Measurements from ENCODE around the gene BEND5.

BEND5 gene

DNA sequence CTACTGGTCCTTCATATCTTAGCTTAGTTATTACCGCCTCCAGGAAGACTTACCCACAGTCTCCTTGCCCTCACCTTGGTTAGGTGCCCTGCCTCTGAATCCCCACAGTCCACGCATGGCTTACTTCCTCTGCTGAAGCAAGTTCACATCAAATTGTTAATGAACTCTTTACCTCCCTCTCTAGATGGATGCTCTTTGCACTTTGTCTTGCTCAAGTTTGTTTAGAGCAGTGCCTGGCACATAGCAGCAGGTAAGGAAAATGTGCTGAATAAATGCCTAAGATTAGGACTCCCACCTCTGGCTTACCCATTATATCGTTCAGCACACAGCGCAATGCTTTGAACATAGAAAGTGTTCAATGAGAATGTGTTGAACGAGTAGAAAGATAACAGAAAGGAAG lies 90.5 kb downstream of the BEND5 start:
- H3K4me3 ChIP-seq (ENCODE audit: low read length) = no peak overlapping the region
- no peak for DNase-seq (ENCODE audit: low read depth)
- TF ChIP-seq, protein P1, sequence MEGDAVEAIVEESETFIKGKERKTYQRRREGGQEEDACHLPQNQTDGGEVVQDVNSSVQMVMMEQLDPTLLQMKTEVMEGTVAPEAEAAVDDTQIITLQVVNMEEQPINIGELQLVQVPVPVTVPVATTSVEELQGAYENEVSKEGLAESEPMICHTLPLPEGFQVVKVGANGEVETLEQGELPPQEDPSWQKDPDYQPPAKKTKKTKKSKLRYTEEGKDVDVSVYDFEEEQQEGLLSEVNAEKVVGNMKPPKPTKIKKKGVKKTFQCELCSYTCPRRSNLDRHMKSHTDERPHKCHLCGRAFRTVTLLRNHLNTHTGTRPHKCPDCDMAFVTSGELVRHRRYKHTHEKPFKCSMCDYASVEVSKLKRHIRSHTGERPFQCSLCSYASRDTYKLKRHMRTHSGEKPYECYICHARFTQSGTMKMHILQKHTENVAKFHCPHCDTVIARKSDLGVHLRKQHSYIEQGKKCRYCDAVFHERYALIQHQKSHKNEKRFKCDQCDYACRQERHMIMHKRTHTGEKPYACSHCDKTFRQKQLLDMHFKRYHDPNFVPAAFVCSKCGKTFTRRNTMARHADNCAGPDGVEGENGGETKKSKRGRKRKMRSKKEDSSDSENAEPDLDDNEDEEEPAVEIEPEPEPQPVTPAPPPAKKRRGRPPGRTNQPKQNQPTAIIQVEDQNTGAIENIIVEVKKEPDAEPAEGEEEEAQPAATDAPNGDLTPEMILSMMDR (conservative IDR thresholded peaks at IDR 0.05; ENCODE audit: low read depth, low read length) = no peak

GRCh38 chr1:48684381-48684780 lies 92.3 kb downstream of the BEND5 start:
- H3K4me3 ChIP-seq (ENCODE audit: low read length) = no peak overlapping the region
- TF ChIP-seq, protein P1 (conservative IDR thresholded peaks at IDR 0.05; ENCODE audit: low read depth, low read length) = no peak
- DNase-seq (ENCODE audit: low read depth) = no peak

DNA sequence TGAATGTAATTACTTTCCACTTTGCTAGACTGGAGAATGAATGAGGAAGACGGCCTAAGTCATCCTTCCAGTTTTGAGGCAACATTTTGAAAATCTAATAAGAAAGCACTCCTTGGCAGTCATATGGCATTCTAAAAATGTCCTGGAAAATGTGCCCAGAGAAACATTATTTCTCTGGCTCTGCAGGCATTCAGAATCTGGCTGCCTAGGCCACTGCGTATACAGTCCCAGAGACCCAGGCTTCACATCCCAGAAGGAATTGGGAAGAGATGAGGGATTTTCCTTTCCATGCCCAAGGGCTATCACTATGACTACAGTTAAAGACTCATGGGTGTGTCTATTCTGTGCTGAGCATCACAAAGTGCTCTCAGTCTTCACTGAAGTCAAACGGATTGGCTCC lies 92.9 kb downstream of the BEND5 start:
- DNase-seq (ENCODE audit: low read depth) = no peak
- TF ChIP-seq, protein P1 (conservative IDR thresholded peaks at IDR 0.05; ENCODE audit: low read depth, low read length) = no peak
- no peak overlapping the region for H3K4me3 ChIP-seq (ENCODE audit: low read length)

DNA sequence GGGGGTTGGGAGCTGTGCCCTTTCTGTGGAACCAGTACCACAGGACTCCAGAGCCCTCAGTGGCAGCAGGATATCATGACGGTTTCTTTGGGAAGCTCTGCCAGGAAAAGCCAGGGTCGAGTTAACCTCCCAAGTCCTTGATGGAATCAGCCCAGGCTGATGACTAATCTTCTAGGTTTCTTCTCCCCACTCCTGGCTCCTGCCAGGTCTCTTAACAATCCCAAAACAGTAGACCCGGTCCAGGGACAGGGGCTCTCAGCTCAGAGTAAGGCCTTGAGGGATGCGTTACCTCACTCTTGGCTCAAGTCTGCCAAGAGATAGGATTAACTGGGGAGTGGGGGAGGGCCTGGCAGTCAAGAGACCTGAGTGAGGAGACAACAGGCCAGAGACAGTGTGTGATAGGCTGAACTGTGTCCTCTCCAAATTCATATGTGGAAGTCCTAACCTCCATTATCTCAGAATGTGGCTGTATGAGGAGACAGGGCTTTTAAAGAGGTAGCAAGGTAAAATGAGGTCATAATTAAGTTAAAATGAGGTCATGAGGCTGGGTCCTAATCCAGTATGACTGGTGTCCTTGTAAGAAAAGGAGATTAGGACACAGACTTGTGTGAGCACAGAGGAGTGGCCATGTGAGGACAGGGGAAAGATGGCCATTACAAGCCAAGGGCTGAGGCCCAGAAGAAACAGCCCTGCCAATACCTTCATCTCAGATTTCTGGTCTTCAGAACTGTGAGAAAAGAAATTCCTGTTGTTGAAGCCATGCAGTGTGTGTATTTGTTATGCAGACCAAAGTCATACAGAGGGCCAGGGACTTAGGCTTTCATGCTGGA lies 95.0 kb downstream of the BEND5 start:
- TF ChIP-seq, protein P1 (conservative IDR thresholded peaks at IDR 0.05; ENCODE audit: low read depth, low read length) = no peak
- H3K4me3 ChIP-seq (ENCODE audit: low read length) = no peak overlapping the region
- no peak for DNase-seq (ENCODE audit: low read depth)

- DNase-seq (ENCODE audit: low read depth) = no peak
- TF ChIP-seq, protein P1 (conservative IDR thresholded peaks at IDR 0.05; ENCODE audit: low read depth, low read length) = no peak
- no peak overlapping the region for H3K4me3 ChIP-seq (ENCODE audit: low read length)
Measured at GRCh38 chr1:48680411-48681035, 96.2 kb downstream of the BEND5 start.

DNA sequence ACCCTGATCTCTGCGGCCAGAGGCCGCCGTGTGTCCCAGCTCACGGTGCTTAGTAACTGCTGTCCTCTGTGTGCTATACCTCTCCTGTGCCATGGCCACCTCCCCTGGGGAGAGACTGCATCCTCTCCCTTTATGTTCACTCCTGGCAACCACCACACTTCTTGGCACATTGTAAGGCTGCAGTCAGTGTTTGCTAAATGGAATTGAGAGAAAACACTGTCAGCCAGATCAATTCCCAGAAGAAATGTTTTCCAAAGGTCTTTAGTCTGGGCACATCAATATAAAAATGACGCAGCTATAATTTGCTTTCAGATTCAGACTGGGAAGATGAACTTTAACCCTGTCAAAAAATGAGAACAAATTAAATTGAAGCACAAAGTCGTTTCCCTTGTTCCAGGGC lies 96.8 kb downstream of the BEND5 start:
- no peak for DNase-seq (ENCODE audit: low read depth)
- H3K4me3 ChIP-seq (ENCODE audit: low read length) = no peak overlapping the region
- TF ChIP-seq, protein P1 (conservative IDR thresholded peaks at IDR 0.05; ENCODE audit: low read depth, low read length) = no peak

Measured in retinal pigment epithelial cell (primary cell).